GM19240 (cell line): ENCODE measurements around the gene ARHGAP22.

ENCODE experiments used
- DNase-seq: peaks from one replicate; pipeline ENCODE4 v3.0.0; 2011; ENCODE audit warnings: low spot score; ENCODE audit not compliant: insufficient read length

ARHGAP22 gene

GRCh38 chr10:48590945-48591344 lies 13.9 kb downstream of the ARHGAP22 start:
- no peak for DNase-seq

GRCh38 chr10:48589266-48589665 lies 15.6 kb downstream of the ARHGAP22 start:
- no peak for DNase-seq

GRCh38 chr10:48587819-48588218 lies 17.1 kb downstream of the ARHGAP22 start:
- DNase-seq, result no peak

- DNase-seq, result no peak
Measured at GRCh38 chr10:48587101-48587500, 17.8 kb downstream of the ARHGAP22 start.

- DNase-seq, result no peak
Measured at GRCh38 chr10:48582970-48583369, 21.9 kb downstream of the ARHGAP22 start.

GRCh38 chr10:48580236-48580635 lies 24.6 kb downstream of the ARHGAP22 start:
- DNase-seq, result no peak

- DNase-seq, result no peak
Measured at GRCh38 chr10:48579251-48579960, 25.5 kb downstream of the ARHGAP22 start.

GRCh38 chr10:48577158-48577557 lies 27.7 kb downstream of the ARHGAP22 start:
- DNase-seq, result no peak

GRCh38 chr10:48576501-48576900 lies 28.4 kb downstream of the ARHGAP22 start:
- DNase-seq, result no peak

- no peak for DNase-seq
Measured at GRCh38 chr10:48575901-48576300, 29.0 kb downstream of the ARHGAP22 start.

GRCh38 chr10:48574817-48575380 lies 30.0 kb downstream of the ARHGAP22 start:
- DNase-seq, result no peak

GRCh38 chr10:48574322-48574796 lies 30.5 kb downstream of the ARHGAP22 start:
- DNase-seq, result no peak

GRCh38 chr10:48573045-48573444 lies 31.8 kb downstream of the ARHGAP22 start:
- DNase-seq, result no peak

- no peak for DNase-seq
Measured at GRCh38 chr10:48572414-48572813, 32.5 kb downstream of the ARHGAP22 start.

GRCh38 chr10:48568546-48568945 lies 36.3 kb downstream of the ARHGAP22 start:
- no peak for DNase-seq

- no peak for DNase-seq
Measured at GRCh38 chr10:48568131-48568530, 36.7 kb downstream of the ARHGAP22 start.

GRCh38 chr10:48567346-48567745 lies 37.5 kb downstream of the ARHGAP22 start:
- no peak for DNase-seq

- no peak for DNase-seq
Measured at GRCh38 chr10:48564466-48565160, 40.3 kb downstream of the ARHGAP22 start.

- no peak for DNase-seq
Measured at GRCh38 chr10:48557511-48558123, 47.3 kb downstream of the ARHGAP22 start.

- no peak for DNase-seq
Measured at GRCh38 chr10:48556713-48557112, 48.2 kb downstream of the ARHGAP22 start.

GRCh38 chr10:48556065-48556464 lies 48.8 kb downstream of the ARHGAP22 start:
- DNase-seq, result no peak
